Panc1 (cell line): ENCODE results near the gene NFATC1. TPM values are rescaled to one million over a fixed set of nuclear protein-coding genes. Genes with fewer than 3 reads are reported as not detected.

ENCODE experiments used
- ATAC-seq: fragments of 200-7000 bp; cut with Tn5 transposase; 2 replicates; pipeline ENCODE4 v1.9.1; 2020; ENCODE audit warnings: mild to moderate bottlenecking, moderate library complexity
- BruUV-seq: library from RNA; stranded (reverse); fragments of 400-500 nt; replicated peaks from 2 replicates; lab custom pipeline; 2021; lab: Mats Ljungman, UMichigan
- CTCF ChIA-PET: fragments of 300-600 bp; sonication (Branson Sonifier 250); formaldehyde crosslinking; loops from one replicate; lab custom pipeline; 2022; ENCODE audit warnings: antibody characterized with exemption; lab: Charles Lee
- POLR2A ChIA-PET: fragments of 300-600 bp; sonication (Branson Sonifier 250); formaldehyde crosslinking; loops from one replicate; lab custom pipeline; 2022; ENCODE audit warnings: antibody characterized with exemption; lab: Charles Lee
- DNase-seq: peaks from one replicate; pipeline ENCODE4 v3.0.0-alpha.2; 2010; ENCODE audit warnings: low read depth, low spot score
- H3K27ac ChIP-seq: 2 replicates; pipeline ENCODE4 v1.5.1; 2011; ENCODE audit warnings: mild to moderate bottlenecking, low read length, inconsistent platforms
- H3K27me3 ChIP-seq: fragments of 200-500 bp; sonication (Bioruptor generic); 2 replicates; pipeline ENCODE4 v1.6.0; 2014; ENCODE audit warnings: low read length, inconsistent platforms; ENCODE audit not compliant: control insufficient read depth, insufficient read depth
- H3K36me3 ChIP-seq: fragments of 200-500 bp; sonication (Bioruptor generic); 2 replicates; pipeline ENCODE4 v1.5.1; 2014; ENCODE audit warnings: inconsistent platforms, mild to moderate bottlenecking, low read length, moderate library complexity; ENCODE audit not compliant: control insufficient read depth, insufficient read depth
- H3K4me1 ChIP-seq: 2 replicates; pipeline ENCODE4 v1.5.1; 2011; ENCODE audit warnings: inconsistent platforms, mild to moderate bottlenecking, low read length, moderate library complexity; ENCODE audit not compliant: control insufficient read depth, insufficient read depth
- H3K4me3 ChIP-seq, 2 experiments: 2 replicates each; pipeline ENCODE4 v1.5.1; 2011 to 2012; ENCODE audit warnings: low read depth in 2 of 2, low read length in 2 of 2, mild to moderate bottlenecking in 2 of 2, inconsistent platforms in 1 of 2, moderate library complexity in 1 of 2
- H3K9me3 ChIP-seq: fragments of 200-500 bp; sonication (Bioruptor generic); 2 replicates; pipeline ENCODE4 v1.5.1; 2014; ENCODE audit warnings: low read depth, mild to moderate bottlenecking, inconsistent platforms, low read length, moderate library complexity; ENCODE audit not compliant: control insufficient read depth, insufficient read depth
- POLR2AphosphoS5 ChIP-seq: IDR thresholded peaks from 2 replicates; pipeline ENCODE4 v1.6.1; 2012; ENCODE audit warnings: mild to moderate bottlenecking, low read depth, low read length, moderate library complexity
- REST ChIP-seq, 2 experiments: IDR thresholded peaks; 2 replicates each; pipeline ENCODE4 v1.6.1; 2011 to 2012; ENCODE audit warnings: low read depth in 2 of 2, control low read depth in 1 of 2, low read length in 1 of 2, mild to moderate bottlenecking in 1 of 2, moderate library complexity in 1 of 2; ENCODE audit not compliant: insufficient read depth in 1 of 2
- SIN3A ChIP-seq: IDR thresholded peaks from 2 replicates; pipeline ENCODE4 v1.6.1; 2012; ENCODE audit warnings: low read depth, mild to moderate bottlenecking, low read length, moderate library complexity, borderline replicate concordance; ENCODE audit not compliant: insufficient read depth
- TCF7L2 ChIP-seq: IDR thresholded peaks from 2 replicates; pipeline ENCODE4 v1.6.1; 2011; ENCODE audit warnings: mild to moderate bottlenecking, low read depth, low read length, inconsistent platforms
- in situ Hi-C: cut with HindIII; loops from 2 replicates; pipeline ENCODE4 v1.10.0; 2016; ENCODE audit warnings: low sequenced_read_pairs, low pct_unique_long_range_greater_than_20kb
- intact Hi-C: fragments of 100-400 bp; cut with micrococcal nuclease; formaldehyde crosslinking; loops from one replicate; pipeline ENCODE4 v1.10.0; 2022; ENCODE audit not compliant: unreplicated experiment
- total RNA-seq: library from RNA; stranded (reverse); gene quantifications from one replicate; pipeline ENCODE4 v1.2.1, GENCODE V29; 2021; ENCODE audit not compliant: unreplicated experiment
- TF ChIP-seq, protein P1 (sequence below): fragments of 450-650 bp; IDR thresholded peaks from 2 replicates; pipeline ENCODE4 v1.5.1; 2017; ENCODE audit warnings: mild to moderate bottlenecking

NFATC1 gene
- total RNA-seq, 1 experiment from 2014 or later: 30.8 TPM

- in situ Hi-C loops: no loop called here
- ChIA-PET CTCF (interaction anchor here (0.6 to 0.8 kb wide), 2 partner anchors 22 to 36 kb away, joined by 3 to 6 read pairs; no protein-coding TSS in a partner anchor), POLR2A (no interaction called here)
- no peak for TF ChIP-seq SIN3A
- TF ChIP-seq POLR2AphosphoS5: no peak
- TF ChIP-seq, protein P1, sequence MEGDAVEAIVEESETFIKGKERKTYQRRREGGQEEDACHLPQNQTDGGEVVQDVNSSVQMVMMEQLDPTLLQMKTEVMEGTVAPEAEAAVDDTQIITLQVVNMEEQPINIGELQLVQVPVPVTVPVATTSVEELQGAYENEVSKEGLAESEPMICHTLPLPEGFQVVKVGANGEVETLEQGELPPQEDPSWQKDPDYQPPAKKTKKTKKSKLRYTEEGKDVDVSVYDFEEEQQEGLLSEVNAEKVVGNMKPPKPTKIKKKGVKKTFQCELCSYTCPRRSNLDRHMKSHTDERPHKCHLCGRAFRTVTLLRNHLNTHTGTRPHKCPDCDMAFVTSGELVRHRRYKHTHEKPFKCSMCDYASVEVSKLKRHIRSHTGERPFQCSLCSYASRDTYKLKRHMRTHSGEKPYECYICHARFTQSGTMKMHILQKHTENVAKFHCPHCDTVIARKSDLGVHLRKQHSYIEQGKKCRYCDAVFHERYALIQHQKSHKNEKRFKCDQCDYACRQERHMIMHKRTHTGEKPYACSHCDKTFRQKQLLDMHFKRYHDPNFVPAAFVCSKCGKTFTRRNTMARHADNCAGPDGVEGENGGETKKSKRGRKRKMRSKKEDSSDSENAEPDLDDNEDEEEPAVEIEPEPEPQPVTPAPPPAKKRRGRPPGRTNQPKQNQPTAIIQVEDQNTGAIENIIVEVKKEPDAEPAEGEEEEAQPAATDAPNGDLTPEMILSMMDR: no peak
- TF ChIP-seq REST (IDR thresholded peaks at IDR 0.05; ENCODE audit: insufficient read depth in 1 of 2, low read depth in 2 of 2, low read length in 1 of 2): no peak
- no peak for TF ChIP-seq TCF7L2
- H3K4me3 ChIP-seq: no peak overlapping the region
- ATAC-seq (peak; percentile 5; the same call in 1 of the 2 replicates), DNase-seq (no peak)
- H3K27me3 ChIP-seq: no peaks in the 10 kb centered on the region
- H3K4me1 ChIP-seq: no peaks in the 10 kb centered on the region
- H3K9me3 ChIP-seq: no peaks in the 10 kb centered on the region
- H3K27ac ChIP-seq: no peak overlapping the region
- no TSS peak for BruUV-seq
- no peaks in the 10 kb centered on the region for H3K36me3 ChIP-seq
- intact Hi-C loops: no loop called here
Measured at GRCh38 chr18:79507546-79508480, 112.1 kb downstream of the NFATC1 start.

DNA sequence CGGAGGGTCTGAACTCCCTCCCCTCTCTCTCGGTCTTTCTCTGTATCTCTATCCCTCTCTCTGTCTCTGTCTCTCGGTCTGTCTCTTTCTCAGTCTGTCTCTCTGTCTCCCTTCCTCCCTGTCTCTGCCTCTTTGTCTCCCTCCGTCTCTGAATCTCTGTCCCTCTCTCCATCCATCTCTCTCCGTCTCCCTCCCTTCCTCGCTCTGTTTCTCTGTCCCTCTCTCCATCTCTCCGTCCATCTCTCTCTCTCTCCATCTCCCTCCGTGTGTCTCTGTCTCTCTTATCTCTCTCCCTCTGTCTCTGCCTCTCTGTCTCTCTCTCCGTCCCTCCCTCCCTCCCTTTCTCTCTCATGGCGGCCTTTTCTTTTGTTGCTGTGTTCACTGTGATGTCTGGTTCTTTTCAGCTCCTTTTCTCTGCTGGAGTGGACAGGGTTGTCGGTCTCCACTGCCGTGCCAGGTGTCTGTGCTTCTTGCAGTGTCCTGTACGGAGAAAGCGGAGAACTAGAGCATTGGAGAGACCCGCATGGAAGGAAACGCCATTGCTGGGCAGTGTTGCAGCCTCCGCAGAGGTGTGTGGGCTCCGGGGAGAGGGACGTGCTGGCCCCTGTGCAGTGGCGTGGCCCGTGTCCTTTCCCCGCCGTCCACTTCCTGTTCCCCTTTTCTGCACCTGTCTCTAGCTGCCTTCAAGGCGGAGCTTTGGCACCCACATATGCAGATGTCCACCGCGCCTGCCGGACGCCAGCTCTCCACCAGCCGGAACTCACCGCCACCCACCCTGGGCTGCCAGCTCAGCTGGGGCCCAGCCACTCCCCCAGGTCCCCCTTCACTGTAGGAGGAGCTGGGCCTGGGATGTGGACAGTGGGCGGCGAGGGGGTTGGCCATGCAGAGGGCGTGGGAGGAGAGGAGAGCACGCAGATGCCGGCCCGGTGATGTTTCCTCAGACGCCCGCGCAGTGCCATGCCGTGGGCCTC, 113.1 kb downstream of the NFATC1 start:
- TF ChIP-seq SIN3A: no peak
- TF ChIP-seq, protein P1: no peak
- no peak for TF ChIP-seq POLR2AphosphoS5
- no peak for TF ChIP-seq TCF7L2
- no peak for TF ChIP-seq REST (IDR thresholded peaks at IDR 0.05; ENCODE audit: insufficient read depth in 1 of 2, low read depth in 2 of 2, low read length in 1 of 2)
- CTCF ChIA-PET: interaction anchor here (0.8 kb wide), 1 partner anchor 37 kb away, joined by 6 read pairs; no protein-coding TSS in a partner anchor
- no peaks in the 10 kb centered on the region for H3K36me3 ChIP-seq

More for the DNA sequence above, 113.1 kb downstream of the NFATC1 start:
- ATAC-seq: no peak
- DNase-seq: no peak
- Histone ChIP-seq H3K27me3 (no peaks in the 10 kb centered on the region), H3K9me3 (no peaks in the 10 kb centered on the region), H3K27ac (no peak overlapping the region), H3K4me3 (no peak overlapping the region), H3K4me1 (no peaks in the 10 kb centered on the region)
- in situ Hi-C loops: no loop called here
- POLR2A ChIA-PET: no interaction called here
- BruUV-seq: no TSS peak
- intact Hi-C loops: no loop called here
